ENCODE measurements around the gene CBLB. TPM values are rescaled to one million over a fixed set of nuclear protein-coding genes. Genes with fewer than 3 reads are reported as not detected.

The CBLB gene
- polyA plus RNA-seq, 2 of the 4 experiments (the other 2 are of a cell fraction): 6.8 to 16.2 TPM

- ATAC-seq (no peak), DNase-seq (ENCODE audit: low read depth in 1 of 2, low spot score in 1 of 2) (no peak), FAIRE-seq (no peak)
- no peak for TF ChIP-seq MAZ (IDR thresholded peaks at IDR 0.05; ENCODE audit: borderline replicate concordance, low read depth, low read length)
- no peak for TF ChIP-seq BCL3 (IDR thresholded peaks at IDR 0.05)
- TF ChIP-seq MAFK (IDR thresholded peaks at IDR 0.05; ENCODE audit: partially characterized antibody): no peak
- TF ChIP-seq FOSL2 (IDR thresholded peaks at IDR 0.05): no peak
- no peak for TF ChIP-seq FOSL2 (CRISPR knock-in tag; IDR thresholded peaks at IDR 0.05)
- TF ChIP-seq SMC3 (IDR thresholded peaks at IDR 0.05): no peak
- TF ChIP-seq TP53 (CRISPR knock-in tag; IDR thresholded peaks at IDR 0.05): no peak
- TF ChIP-seq RFX5 (IDR thresholded peaks at IDR 0.05): no peak
- no peak for TF ChIP-seq HOXB5 (CRISPR knock-in tag; IDR thresholded peaks at IDR 0.05)
- H3K4me3 ChIP-seq: no peak overlapping the region
- WGBS (ENCODE audit: missing lambda C conversion rate): 35% methylated on average over 5 of the region's 5 CpGs
- ChIA-PET CTCF (no interaction called here), POLR2A (no interaction called here)
- H3K9me3 ChIP-seq: no peaks in the 10 kb centered on the region
- H3K4me1 ChIP-seq: no peaks in the 10 kb centered on the region
- H3K27ac ChIP-seq: no peak overlapping the region
- H3K4me2 ChIP-seq: no peak overlapping the region
These were observed 252.3 kb downstream of the CBLB start for GRCh38 chr3:105616374-105617121.

GRCh38 chr3:105615814-105616213 is 253.0 kb downstream of the CBLB start:
- no peak for TF ChIP-seq HDAC2 (IDR thresholded peaks at IDR 0.05)
- TF ChIP-seq MAZ (IDR thresholded peaks at IDR 0.05; ENCODE audit: borderline replicate concordance, low read depth, low read length): no peak
- no peak for TF ChIP-seq NFE2L2 (conservative IDR thresholded peaks at IDR 0.05; ENCODE audit: low read length)
- TF ChIP-seq FOSL2 (IDR thresholded peaks at IDR 0.05): no peak
- TF ChIP-seq FOSL2 (CRISPR knock-in tag; IDR thresholded peaks at IDR 0.05): no peak
- TF ChIP-seq SREBF2 (IDR thresholded peaks at IDR 0.05): no peak
- no peak for TF ChIP-seq CBX8 (IDR thresholded peaks at IDR 0.05)
- no peak for TF ChIP-seq ATOH8 (CRISPR knock-in tag; IDR thresholded peaks at IDR 0.05; ENCODE audit: low read depth)
- no peak for TF ChIP-seq RNF2 (IDR thresholded peaks at IDR 0.05; ENCODE audit: borderline replicate concordance, low read depth)
- no peak for TF ChIP-seq PBX3 (IDR thresholded peaks at IDR 0.05)
- TF ChIP-seq BHLHE40 (IDR thresholded peaks at IDR 0.05; ENCODE audit: low read depth, low read length): no peak
- TF ChIP-seq POLR2A (IDR thresholded peaks at IDR 0.05; ENCODE audit: low read length): no peak
- TF ChIP-seq CHD4 (IDR thresholded peaks at IDR 0.05; ENCODE audit: borderline replicate concordance): no peak
- no peak for TF ChIP-seq REST (IDR thresholded peaks at IDR 0.05)
- no peak for TF ChIP-seq KDM5A (IDR thresholded peaks at IDR 0.05)
- no peak for TF ChIP-seq FOXS1 (CRISPR knock-in tag; IDR thresholded peaks at IDR 0.05)
- TF ChIP-seq RFX5 (IDR thresholded peaks at IDR 0.05): no peak
- TF ChIP-seq E2F6 (IDR thresholded peaks at IDR 0.05; ENCODE audit: borderline replicate concordance, low read depth): no peak
- TF ChIP-seq JUNB (IDR thresholded peaks at IDR 0.05): no peak
- no peak for TF ChIP-seq JUN (IDR thresholded peaks at IDR 0.05)
- no peak for TF ChIP-seq NR3C1 (IDR thresholded peaks at IDR 0.05)
- Histone ChIP-seq H3K9me3 (no peaks in the 10 kb centered on the region), H3K4me3 (no peak overlapping the region), H3K4me1 (no peaks in the 10 kb centered on the region), H3K27ac (no peak overlapping the region), H3K4me2 (no peak overlapping the region)
- CTCF ChIA-PET: no interaction called here
- ATAC-seq: no peak
- DNase-seq (ENCODE audit: low read depth in 1 of 2, low spot score in 1 of 2): no peak
- POLR2A ChIA-PET: no interaction called here
- FAIRE-seq: no peak
- WGBS (ENCODE audit: missing lambda C conversion rate): 63% methylated on average over 3 of the region's 3 CpGs

All from A549 (cell line).